ENCODE results near the gene ZNF865.

The ZNF865 gene

DNA sequence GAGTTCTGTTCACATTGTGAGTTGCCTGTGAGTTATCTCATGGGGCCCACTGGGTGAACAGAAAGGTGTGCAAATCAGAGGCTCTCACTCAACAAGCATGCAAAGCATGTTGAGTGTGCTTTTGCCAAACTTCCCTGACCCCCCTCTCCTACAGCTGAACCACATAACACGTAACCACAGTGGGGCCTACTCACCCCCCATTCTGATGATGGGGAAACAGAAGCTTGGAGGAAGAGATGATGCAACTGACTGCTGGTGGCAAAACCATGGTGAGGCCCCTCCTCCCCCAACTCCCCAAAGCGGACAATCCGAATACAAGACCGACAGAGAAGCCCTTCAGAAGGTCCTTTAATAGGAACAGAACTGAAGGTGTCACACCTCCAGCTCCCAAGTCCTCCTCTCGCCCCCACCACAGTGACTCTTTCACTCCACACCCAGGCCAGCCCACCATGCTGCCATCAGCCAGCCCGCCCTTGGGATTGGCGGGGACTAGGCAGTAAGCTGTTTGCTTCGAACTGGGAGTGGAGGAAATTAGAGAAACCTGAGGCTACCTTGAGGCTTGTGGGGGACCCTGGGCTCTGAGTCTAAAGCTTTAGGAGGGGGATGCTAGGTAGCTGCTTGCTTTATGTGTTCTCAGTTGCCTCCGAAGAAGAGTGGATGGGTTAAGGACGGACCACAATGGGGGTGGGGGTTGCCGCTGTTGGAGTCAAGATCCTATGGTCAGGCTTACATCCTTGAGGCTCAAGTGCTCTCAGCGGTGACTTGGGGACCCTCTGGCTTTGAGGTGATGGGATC is 15.2 kb downstream of the ZNF865 start:
- no peak for DNase-seq (ENCODE audit: low read depth)
- no peak overlapping the region for H3K4me3 ChIP-seq (ENCODE audit: low read depth, low read length)

DNA sequence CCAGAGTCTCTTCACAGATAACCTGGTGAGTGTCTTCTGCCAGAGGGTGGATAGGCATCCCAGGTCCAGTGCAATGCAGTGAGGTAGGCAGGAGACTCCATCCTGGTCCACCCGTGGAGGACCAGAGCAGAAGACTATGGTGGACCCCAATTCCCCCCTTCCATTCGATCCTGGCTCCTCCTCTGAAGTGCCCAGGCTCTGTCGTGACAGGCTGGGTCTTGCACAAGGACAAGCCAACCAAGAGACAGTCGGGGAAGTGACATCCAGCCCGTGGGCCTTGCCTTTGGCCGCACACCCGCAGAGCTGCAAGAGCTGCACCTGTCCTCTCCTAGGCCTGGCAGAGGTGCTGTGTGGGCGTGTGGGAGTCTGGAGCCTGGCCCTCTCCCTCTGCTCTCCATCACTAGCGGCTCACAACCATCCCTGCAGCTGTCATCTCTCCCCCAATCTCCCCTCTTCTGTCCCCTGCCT is 15.8 kb downstream of the ZNF865 start:
- DNase-seq (ENCODE audit: low read depth): no peak
- no peak overlapping the region for H3K4me3 ChIP-seq (ENCODE audit: low read depth, low read length)

DNA sequence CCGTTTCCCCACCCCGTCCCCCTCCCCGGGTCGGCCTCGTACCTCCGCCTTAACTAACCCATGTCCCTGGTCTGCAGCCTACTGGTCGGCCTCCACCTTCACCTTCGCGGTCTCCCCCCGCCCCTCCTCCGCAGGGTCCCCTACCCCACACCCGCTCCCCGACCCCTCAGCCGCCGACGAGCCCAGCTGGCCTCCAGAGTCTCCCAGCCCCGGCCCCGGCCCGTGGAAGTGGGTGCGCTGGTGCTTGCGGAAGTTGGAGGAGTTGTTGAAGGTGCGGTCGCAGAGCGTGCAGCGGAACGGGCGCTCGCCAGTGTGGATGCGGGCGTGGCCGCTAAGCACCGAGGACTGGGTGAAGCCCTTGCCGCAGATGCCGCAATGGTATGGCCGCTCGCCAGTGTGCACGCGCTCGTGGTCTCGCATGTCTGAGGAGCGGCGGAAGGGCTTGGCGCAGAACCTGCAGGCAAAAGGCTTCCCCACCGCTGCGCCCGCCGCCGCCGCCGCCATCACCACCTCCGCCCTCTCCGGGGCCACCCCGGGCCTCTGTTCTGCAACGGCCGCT is 16.3 kb downstream of the ZNF865 start:
- no peak for DNase-seq (ENCODE audit: low read depth)
- H3K4me3 ChIP-seq (ENCODE audit: low read depth, low read length): no peak overlapping the region

GRCh38 chr19:55622242-55622969 is 17.0 kb downstream of the ZNF865 start:
- no peak overlapping the region for H3K4me3 ChIP-seq (ENCODE audit: low read depth, low read length)
- DNase-seq (ENCODE audit: low read depth): no peak

DNA sequence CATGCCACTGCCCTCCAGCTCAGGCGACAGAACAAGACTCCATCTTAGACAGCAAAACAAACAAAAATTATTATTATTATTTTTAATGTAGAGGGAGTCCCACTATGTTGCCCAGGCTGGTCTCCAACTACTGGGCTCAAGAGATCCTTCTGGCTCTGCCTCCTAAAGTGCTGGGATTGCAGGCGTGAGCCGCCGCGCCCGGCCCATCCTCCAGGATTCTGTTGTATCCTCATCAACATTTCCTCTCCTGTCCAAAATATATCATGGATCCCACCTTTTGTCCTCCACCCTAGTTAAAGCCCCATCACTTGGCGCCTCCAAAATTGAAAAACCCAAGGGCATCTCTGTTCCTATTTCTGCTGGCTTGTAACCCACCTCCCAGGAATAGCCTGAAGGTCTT is 17.7 kb downstream of the ZNF865 start:
- DNase-seq (ENCODE audit: low read depth): no peak
- no peak overlapping the region for H3K4me3 ChIP-seq (ENCODE audit: low read depth, low read length)

GRCh38 chr19:55623561-55623960 is 18.1 kb downstream of the ZNF865 start:
- DNase-seq (ENCODE audit: low read depth): no peak
- H3K4me3 ChIP-seq (ENCODE audit: low read depth, low read length): peak overlapping the region; percentile 34

DNA sequence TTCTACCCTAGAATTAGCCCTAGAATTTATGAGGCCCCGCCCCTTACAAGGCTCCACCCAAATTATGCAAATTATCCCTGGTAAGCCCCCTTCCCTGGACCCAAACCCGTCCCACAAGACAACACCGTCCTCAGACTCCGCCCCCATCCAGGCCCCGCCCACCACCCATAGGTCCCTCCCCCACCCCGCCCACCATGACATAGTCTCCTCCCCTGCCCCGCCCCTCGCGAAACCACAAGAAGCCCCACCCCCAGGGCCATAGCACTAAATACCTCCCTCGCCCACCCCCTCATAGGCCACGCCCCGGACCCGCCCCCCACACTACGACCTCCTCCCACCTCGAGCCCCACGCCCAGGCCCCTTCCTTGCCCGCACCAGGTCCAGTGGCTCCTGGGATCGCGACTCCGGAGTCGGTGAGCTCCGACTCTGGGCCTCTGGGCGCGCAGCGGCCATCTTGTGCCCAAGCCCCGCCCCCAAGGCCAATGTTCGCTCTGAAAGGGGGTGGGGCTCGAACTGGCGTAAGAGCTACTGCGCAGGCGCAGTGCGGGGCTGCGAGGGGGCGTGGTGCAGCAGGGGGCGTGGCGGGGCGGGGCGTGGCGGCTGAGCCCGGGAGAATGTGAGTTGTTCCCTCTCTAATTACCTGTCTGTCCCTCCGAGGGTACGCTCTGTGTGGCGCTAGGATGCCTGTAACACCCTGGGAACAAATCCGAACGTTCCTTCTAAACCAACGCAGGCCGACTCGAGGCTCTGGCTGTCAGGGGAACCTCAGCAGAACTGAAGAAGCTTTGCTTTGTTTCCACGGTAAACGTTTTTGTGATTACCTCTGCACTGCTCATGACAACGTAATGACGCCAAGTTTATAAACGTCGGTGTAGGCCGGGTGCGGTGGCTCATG is 18.9 kb downstream of the ZNF865 start, which contains the start of gene ZNF784:
ZNF784 (minus strand) TSS at position 458 of the 895 bp plus-strand sequence; CDS start at position 453, 5 bp downstream.
- DNase-seq (ENCODE audit: low read depth): peak; percentile 62
- peak within 1 kb of the TSS; percentile 61 for H3K4me3 ChIP-seq (ENCODE audit: low read depth, low read length)

GRCh38 chr19:55625004-55625326 is 19.5 kb downstream of the ZNF865 start:
- H3K4me3 ChIP-seq (ENCODE audit: low read depth, low read length): peak overlapping the region; percentile 61
- DNase-seq (ENCODE audit: low read depth): no peak

- no peak overlapping the region for H3K4me3 ChIP-seq (ENCODE audit: low read depth, low read length)
- DNase-seq (ENCODE audit: low read depth): no peak
Observed at GRCh38 chr19:55626350-55626749, 20.9 kb downstream of the ZNF865 start.

DNA sequence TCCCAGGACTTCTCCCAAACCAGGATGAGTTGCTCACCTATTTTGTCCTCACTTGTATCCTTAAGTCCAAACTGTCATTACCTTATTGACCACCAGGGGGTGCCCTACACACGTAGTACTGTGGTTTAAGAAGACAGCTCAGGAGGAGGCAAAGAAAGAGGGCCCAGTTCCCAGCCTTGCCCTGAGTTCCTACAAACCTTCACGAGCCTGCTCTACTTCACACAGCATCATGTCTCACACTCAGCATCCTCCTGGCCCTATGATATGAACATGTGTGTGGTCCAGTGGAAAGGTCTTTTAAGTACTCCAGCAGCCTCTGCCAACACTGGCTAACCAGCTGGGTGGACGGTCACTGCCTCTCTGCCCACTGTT is 27.0 kb downstream of the ZNF865 start:
- H3K4me3 ChIP-seq (ENCODE audit: low read depth, low read length): no peak overlapping the region
- peak; percentile 81 for DNase-seq (ENCODE audit: low read depth)

DNA sequence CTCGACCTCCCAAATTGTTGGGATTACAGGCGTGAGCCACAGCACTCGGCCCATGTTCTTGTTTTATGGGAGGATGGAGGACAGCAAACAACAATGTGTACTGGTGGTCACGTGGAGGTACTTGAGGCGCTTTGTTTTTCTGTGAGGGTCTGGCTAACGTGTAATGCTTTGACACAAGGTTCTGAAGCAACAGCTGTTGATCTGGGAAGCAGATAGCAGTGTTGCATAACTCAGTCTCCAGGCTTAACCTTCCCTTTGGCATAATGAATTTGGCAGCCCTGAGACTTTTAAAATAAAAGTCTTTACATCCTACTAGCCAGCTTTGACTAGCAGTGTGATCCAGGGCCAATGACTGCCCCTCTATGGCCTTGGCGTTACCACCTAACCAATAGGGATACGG is 28.4 kb downstream of the ZNF865 start:
- no peak for DNase-seq (ENCODE audit: low read depth)
- H3K4me3 ChIP-seq (ENCODE audit: low read depth, low read length): no peak overlapping the region

- peak overlapping the region; percentile 100 for H3K4me3 ChIP-seq (ENCODE audit: low read depth, low read length)
- no peak for DNase-seq (ENCODE audit: low read depth)
Observed at GRCh38 chr19:55635334-55635717, 29.9 kb downstream of the ZNF865 start.

- H3K4me3 ChIP-seq (ENCODE audit: low read depth, low read length): peak overlapping the region; percentile 100
- DNase-seq (ENCODE audit: low read depth): no peak
Observed at GRCh38 chr19:55635856-55636440, 30.5 kb downstream of the ZNF865 start.

GRCh38 chr19:55636723-55637122 is 31.3 kb downstream of the ZNF865 start:
- H3K4me3 ChIP-seq (ENCODE audit: low read depth, low read length): no peak overlapping the region

DNA sequence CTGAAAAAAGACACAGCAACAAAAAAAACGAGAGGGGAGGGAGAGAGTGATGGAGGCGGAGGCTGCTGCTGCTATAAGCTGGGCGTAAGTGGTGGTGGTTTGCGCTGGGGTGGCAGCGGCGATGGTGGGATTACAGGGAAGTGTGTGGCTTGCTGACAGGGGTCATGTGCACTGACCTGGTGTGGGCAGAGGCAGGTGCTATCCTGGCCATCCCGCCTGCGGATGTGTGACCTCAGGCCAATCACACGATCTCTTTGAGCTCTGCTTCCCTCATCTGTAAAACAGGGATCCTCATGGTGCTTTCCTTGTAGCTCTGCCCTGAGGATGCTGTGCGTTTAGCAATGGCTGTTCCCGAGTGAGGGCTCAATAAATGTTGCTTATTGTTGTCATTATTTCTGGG is 32.1 kb downstream of the ZNF865 start:
- DNase-seq (ENCODE audit: low read depth): no peak
- no peak overlapping the region for H3K4me3 ChIP-seq (ENCODE audit: low read depth, low read length)

More at GRCh38 chr19:55636723-55637122, 31.3 kb downstream of the ZNF865 start:
- DNase-seq (ENCODE audit: low read depth): no peak

DNA sequence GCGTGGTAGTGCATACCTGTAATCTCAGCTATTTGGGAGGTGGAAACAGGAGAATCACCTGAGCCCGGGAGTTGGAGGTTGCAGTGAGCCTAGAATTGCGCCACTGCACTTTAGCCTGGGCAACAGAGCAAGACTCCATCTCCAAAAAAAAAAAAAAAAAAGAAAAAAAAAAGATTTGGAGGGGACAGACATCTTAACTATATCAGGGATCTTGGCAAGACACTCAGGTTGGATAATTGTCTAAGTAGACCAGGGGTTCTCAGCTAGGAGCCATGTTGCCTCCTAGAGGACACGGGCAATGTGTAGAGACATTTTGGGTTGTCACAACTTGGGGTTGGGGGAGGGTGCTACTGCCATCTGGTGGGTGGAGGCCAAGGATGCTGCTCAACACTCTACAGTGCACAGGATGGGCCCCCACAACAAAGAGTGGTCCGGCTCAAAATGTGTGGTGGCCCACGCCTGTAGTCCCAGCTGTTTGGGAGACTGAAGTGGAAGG is 33.5 kb downstream of the ZNF865 start:
- no peak overlapping the region for H3K4me3 ChIP-seq (ENCODE audit: low read depth, low read length)
- no peak for DNase-seq (ENCODE audit: low read depth)

- peak overlapping the region; percentile 92 for H3K4me3 ChIP-seq (ENCODE audit: low read depth, low read length)
- DNase-seq (ENCODE audit: low read depth): no peak
Observed at GRCh38 chr19:55640043-55640576, 34.7 kb downstream of the ZNF865 start.

GRCh38 chr19:55640577-55641425 is 35.4 kb downstream of the ZNF865 start, which contains the start of gene ZNF580:
ZNF580 (plus strand) TSS chr19:55641002; CDS start chr19:55642509, 1,507 bp downstream.
- H3K4me3 ChIP-seq (ENCODE audit: low read depth, low read length): peak within 1 kb of the TSS; percentile 92
- DNase-seq (ENCODE audit: low read depth): peak; percentile 59

Measured in skeletal muscle cell (primary cell).